Activated CD8-positive, alpha-beta memory T cell treated with anti-CD3 and anti-CD28 coated beads for 4 hours (primary cell): ENCODE measurements around the gene UTP18.
"Not testable (repeated sequence)": the region's sequence is repeated elsewhere in the genome, so short reads cannot be mapped to it uniquely, and the experiment has no call there.

ENCODE experiments used
- DNase-seq, 2 donors: peaks; one replicate each; pipeline ENCODE4 v3.0.0-alpha.2; 2020; ENCODE audit warnings: low read depth in 2 of 2

UTP18 gene

GRCh38 chr17:51258756-51259563 is 1.4 kb upstream of the UTP18 start:
- DNase-seq, result no peak

GRCh38 chr17:51259564-51260236 is 646 bp upstream of the UTP18 start, which contains the start of gene MBTD1:
TSS of gene MBTD1 (minus strand) at chr17:51260049. CDS start at chr17:51225161, 34,888 bp downstream.
- peak; percentile 90 to 91 for DNase-seq

- DNase-seq, result no peak
Observed at GRCh38 chr17:51261024-51261963, 948 bp downstream of the UTP18 start.

- no peak for DNase-seq
Observed at GRCh38 chr17:51263006-51263405, 2.7 kb downstream of the UTP18 start.

- DNase-seq, result not testable (repeated sequence)
Observed at GRCh38 chr17:51264466-51264865, 4.1 kb downstream of the UTP18 start.

GRCh38 chr17:51269991-51270390 is 9.6 kb downstream of the UTP18 start:
- DNase-seq, result no peak

- no peak for DNase-seq
Observed at GRCh38 chr17:51270636-51271035, 10.3 kb downstream of the UTP18 start.

- no peak for DNase-seq
Observed at GRCh38 chr17:51272812-51273211, 12.5 kb downstream of the UTP18 start.

GRCh38 chr17:51275381-51275780 is 15.0 kb downstream of the UTP18 start:
- no peak for DNase-seq

GRCh38 chr17:51279183-51279582 is 18.8 kb downstream of the UTP18 start:
- DNase-seq, result no peak

- no peak for DNase-seq
Observed at GRCh38 chr17:51287412-51287811, 27.1 kb downstream of the UTP18 start.

GRCh38 chr17:51289696-51290111 is 29.4 kb downstream of the UTP18 start:
- DNase-seq, result no peak

GRCh38 chr17:51294338-51294737 is 34.0 kb downstream of the UTP18 start:
- DNase-seq, result not testable (repeated sequence)

GRCh38 chr17:51298508-51299371 is 38.4 kb downstream of the UTP18 start:
- no peak for DNase-seq

- DNase-seq, result no peak
Observed at GRCh38 chr17:51299859-51300258, 39.5 kb downstream of the UTP18 start.

GRCh38 chr17:51305182-51305581 is 44.8 kb downstream of the UTP18 start:
- DNase-seq, result no peak

GRCh38 chr17:51312003-51312402 is 51.7 kb downstream of the UTP18 start:
- not testable (repeated sequence) for DNase-seq

- DNase-seq, result no peak
Observed at GRCh38 chr17:51319186-51319585, 58.8 kb downstream of the UTP18 start.

- no peak for DNase-seq
Observed at GRCh38 chr17:51322390-51323029, 62.2 kb downstream of the UTP18 start.

- no peak for DNase-seq
Observed at GRCh38 chr17:51325471-51325870, 65.1 kb downstream of the UTP18 start.
